GM12878 (cell line): ENCODE results near the gene CDC42EP1. TPM values are rescaled to one million over a fixed set of nuclear protein-coding genes. Genes with fewer than 3 reads are reported as not detected.

Experiments
- ATF7 ChIP-seq: fragments of 450-650 bp; IDR thresholded peaks from 2 replicates; pipeline ENCODE4 v1.6.1; 2016; ENCODE audit warnings: low read depth, mild to moderate bottlenecking
- BHLHE40 ChIP-seq, 2 experiments: fragments of 450-650 bp in 1 of 2; IDR thresholded peaks; 2 replicates each; pipeline ENCODE4 v1.6.1; 2011 to 2017; ENCODE audit warnings: low read depth in 2 of 2, borderline replicate concordance in 1 of 2, improper control_type of control experiment in 1 of 2, low read length in 1 of 2, mild to moderate bottlenecking in 1 of 2
- CBFB ChIP-seq: IDR thresholded peaks from 2 replicates; pipeline ENCODE4 v1.6.1; 2016; ENCODE audit warnings: antibody characterized with exemption, low read depth
- EED ChIP-seq: sonication (generic); IDR thresholded peaks from 2 replicates; pipeline ENCODE4 v1.6.1; 2016; ENCODE audit warnings: antibody characterized with exemption, low read depth
- IKZF1 ChIP-seq: fragments of 450-650 bp; conservative IDR thresholded peaks from 2 replicates; pipeline ENCODE4 v1.6.1; 2017; ENCODE audit warnings: antibody characterized with exemption, mild to moderate bottlenecking
- IKZF2 ChIP-seq, 2 experiments: fragments of 450-650 bp; IDR thresholded peaks; 2 replicates each; pipeline ENCODE4 v1.6.1; 2017; ENCODE audit warnings: mild to moderate bottlenecking in 2 of 2, moderate library complexity in 2 of 2
- JUNB ChIP-seq: IDR thresholded peaks from 2 replicates; pipeline ENCODE4 v1.6.1; 2016; ENCODE audit warnings: antibody characterized with exemption, mild to moderate bottlenecking
- MTA2 ChIP-seq: fragments of 450-650 bp; IDR thresholded peaks from 2 replicates; pipeline ENCODE4 v1.6.1; 2016; ENCODE audit warnings: low read depth, mild to moderate bottlenecking, moderate library complexity
- NFXL1 ChIP-seq: fragments of 450-650 bp; IDR thresholded peaks from 2 replicates; pipeline ENCODE4 v1.6.1; 2017; ENCODE audit warnings: antibody characterized with exemption, mild to moderate bottlenecking, borderline replicate concordance
- NR2F1 ChIP-seq: fragments of 450-650 bp; conservative IDR thresholded peaks from 2 replicates; pipeline ENCODE4 v1.6.1; 2017; ENCODE audit warnings: mild to moderate bottlenecking
- PAX5 ChIP-seq: IDR thresholded peaks from 2 replicates; pipeline ENCODE4 v1.6.1; 2011; ENCODE audit warnings: low read depth, low read length, borderline replicate concordance
- RAD21 ChIP-seq: IDR thresholded peaks from 2 replicates; pipeline ENCODE4 v1.6.1; 2011; ENCODE audit warnings: mild to moderate bottlenecking, low read depth, low read length, moderate library complexity; ENCODE audit not compliant: insufficient read depth
- RAD51 ChIP-seq: fragments of 450-650 bp; IDR thresholded peaks from 2 replicates; pipeline ENCODE4 v1.6.1; 2016; ENCODE audit warnings: moderate library complexity, mild to moderate bottlenecking, inconsistent platforms
- RB1 ChIP-seq: fragments of 450-650 bp; formaldehyde crosslinking; IDR thresholded peaks from 2 replicates; pipeline ENCODE4 v1.6.1; 2017; ENCODE audit warnings: mild to moderate bottlenecking, borderline replicate concordance
- RUNX3 ChIP-seq: IDR thresholded peaks from 2 replicates; pipeline ENCODE4 v1.6.1; 2012; ENCODE audit warnings: low read length, inconsistent platforms
- ZNF217 ChIP-seq: fragments of 450-650 bp; IDR thresholded peaks from 2 replicates; pipeline ENCODE4 v1.6.1; 2017; ENCODE audit warnings: antibody characterized with exemption, mild to moderate bottlenecking
- polyA plus RNA-seq, 11 experiments: library from polyadenylated mRNA; depleted of rRNA in 4 of 11; unstranded in 6 of 11; stranded (reverse) in 5 of 11; fragments of >200 nt; fragmentation: Nextera tagmentation in 4 of 11; fragmentation: Illumina TruSeq in 1 of 11; extraction: Ambion mirVana in 4 of 11; extraction: Trizol in 1 of 11; gene quantifications; 1 replicate in 1 of 11; 2 replicates in 10 of 11; pipeline versions ENCODE4 v1.2.1 to v1.2.3, GENCODE V29; 2011 to 2016; ENCODE audit warnings: inconsistent platforms in 2 of 11, missing spikeins in 2 of 11, low read depth in 1 of 11
- total RNA-seq, 4 experiments: library from RNA; depleted of rRNA in 3 of 4; stranded (reverse); fragments of >200 nt in 3 of 4; fragmentation: Illumina TruSeq in 1 of 4; extraction: Trizol in 1 of 4; gene quantifications; 2 replicates each; pipeline versions ENCODE4 v1.2.1 to v1.2.3, GENCODE V29; 2013 to 2021
- TF ChIP-seq, protein P1 (sequence below): fragments of 450-650 bp; IDR thresholded peaks from 2 replicates; pipeline ENCODE4 v1.6.1; 2016; ENCODE audit warnings: mild to moderate bottlenecking
- TF ChIP-seq, protein P2 (sequence below): fragments of 450-650 bp; IDR thresholded peaks from 2 replicates; pipeline ENCODE4 v1.6.1; 2017; ENCODE audit warnings: low read depth, mild to moderate bottlenecking, moderate library complexity
- TF ChIP-seq, protein P3 (sequence below): fragments of 450-650 bp; conservative IDR thresholded peaks from 2 replicates; pipeline ENCODE4 v1.6.1; 2017; ENCODE audit warnings: mild to moderate bottlenecking, moderate library complexity
- TF ChIP-seq, protein P4 (sequence below): fragments of 450-650 bp; IDR thresholded peaks from 2 replicates; pipeline ENCODE4 v1.6.1; 2017; ENCODE audit warnings: mild to moderate bottlenecking, low read depth, inconsistent platforms; ENCODE audit not compliant: poor library complexity, severe bottlenecking

CDC42EP1 gene
- total and polyA plus RNA-seq, 10 of the 15 experiments (the other 5 are each of a cell fraction or from before 2014, with no cell fraction given): 0.04 to 0.33 (median 0.09) TPM; not detected in 7

DNA sequence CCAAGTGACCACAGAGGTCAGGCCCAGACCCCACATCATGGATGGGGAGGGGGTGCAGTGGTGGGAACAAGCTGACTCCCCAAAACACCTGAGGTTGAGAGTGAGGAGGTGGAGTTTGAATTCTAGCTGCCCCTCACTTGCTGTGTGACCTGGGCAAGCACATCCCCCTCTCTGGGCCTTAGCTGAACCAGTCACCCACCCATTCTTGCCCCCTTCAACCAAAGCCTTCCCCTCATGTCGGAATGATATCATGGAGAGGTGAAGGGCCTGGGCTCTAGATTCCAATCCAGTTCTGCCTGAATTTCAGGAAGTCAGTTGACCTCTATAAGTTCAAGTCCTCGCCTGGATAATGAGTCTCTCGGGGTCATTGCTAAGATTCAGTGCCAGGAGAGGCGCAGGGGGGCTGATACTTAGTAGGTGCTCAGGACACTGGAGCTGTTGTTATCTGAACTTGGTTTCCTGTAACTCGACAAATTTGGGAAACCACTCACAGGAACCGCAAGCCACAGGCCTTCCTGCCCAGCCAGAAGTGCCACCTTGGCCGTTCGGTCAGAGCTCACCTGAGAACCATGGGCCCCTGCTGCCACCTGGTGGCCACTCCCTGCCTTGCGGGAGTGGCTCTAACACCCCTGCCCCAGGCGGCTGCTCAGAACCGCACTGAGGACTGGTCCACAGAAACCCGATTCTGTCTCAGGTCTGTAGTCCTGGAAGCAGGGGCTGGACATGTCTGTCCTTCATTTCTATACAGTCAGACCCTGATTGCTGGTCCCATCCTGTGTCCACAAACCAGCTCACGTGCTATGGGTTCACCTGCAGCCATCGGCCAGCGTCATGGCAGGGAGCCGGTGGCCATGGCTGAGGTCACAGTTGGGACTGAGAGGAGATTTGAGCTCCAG, 6.9 kb downstream of the CDC42EP1 start (continued):
- TF ChIP-seq, protein P1, sequence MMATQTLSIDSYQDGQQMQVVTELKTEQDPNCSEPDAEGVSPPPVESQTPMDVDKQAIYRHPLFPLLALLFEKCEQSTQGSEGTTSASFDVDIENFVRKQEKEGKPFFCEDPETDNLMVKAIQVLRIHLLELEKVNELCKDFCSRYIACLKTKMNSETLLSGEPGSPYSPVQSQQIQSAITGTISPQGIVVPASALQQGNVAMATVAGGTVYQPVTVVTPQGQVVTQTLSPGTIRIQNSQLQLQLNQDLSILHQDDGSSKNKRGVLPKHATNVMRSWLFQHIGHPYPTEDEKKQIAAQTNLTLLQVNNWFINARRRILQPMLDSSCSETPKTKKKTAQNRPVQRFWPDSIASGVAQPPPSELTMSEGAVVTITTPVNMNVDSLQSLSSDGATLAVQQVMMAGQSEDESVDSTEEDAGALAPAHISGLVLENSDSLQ: 0 out of 2 replicates have a peak, but pooled peaks have one; percentile 12
- peak; percentile 35 to 74; a peak in 3 of 4 replicates for TF ChIP-seq BHLHE40 (IDR thresholded peaks at IDR 0.05; ENCODE audit: borderline replicate concordance in 1 of 2, low read depth in 2 of 2, low read length in 1 of 2)
- TF ChIP-seq IKZF1: peak; percentile 87
- TF ChIP-seq, protein P2, sequence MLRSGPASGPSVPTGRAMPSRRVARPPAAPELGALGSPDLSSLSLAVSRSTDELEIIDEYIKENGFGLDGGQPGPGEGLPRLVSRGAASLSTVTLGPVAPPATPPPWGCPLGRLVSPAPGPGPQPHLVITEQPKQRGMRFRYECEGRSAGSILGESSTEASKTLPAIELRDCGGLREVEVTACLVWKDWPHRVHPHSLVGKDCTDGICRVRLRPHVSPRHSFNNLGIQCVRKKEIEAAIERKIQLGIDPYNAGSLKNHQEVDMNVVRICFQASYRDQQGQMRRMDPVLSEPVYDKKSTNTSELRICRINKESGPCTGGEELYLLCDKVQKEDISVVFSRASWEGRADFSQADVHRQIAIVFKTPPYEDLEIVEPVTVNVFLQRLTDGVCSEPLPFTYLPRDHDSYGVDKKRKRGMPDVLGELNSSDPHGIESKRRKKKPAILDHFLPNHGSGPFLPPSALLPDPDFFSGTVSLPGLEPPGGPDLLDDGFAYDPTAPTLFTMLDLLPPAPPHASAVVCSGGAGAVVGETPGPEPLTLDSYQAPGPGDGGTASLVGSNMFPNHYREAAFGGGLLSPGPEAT: peak; percentile 61; the same call in 1 of the 2 replicates
- TF ChIP-seq, protein P3, sequence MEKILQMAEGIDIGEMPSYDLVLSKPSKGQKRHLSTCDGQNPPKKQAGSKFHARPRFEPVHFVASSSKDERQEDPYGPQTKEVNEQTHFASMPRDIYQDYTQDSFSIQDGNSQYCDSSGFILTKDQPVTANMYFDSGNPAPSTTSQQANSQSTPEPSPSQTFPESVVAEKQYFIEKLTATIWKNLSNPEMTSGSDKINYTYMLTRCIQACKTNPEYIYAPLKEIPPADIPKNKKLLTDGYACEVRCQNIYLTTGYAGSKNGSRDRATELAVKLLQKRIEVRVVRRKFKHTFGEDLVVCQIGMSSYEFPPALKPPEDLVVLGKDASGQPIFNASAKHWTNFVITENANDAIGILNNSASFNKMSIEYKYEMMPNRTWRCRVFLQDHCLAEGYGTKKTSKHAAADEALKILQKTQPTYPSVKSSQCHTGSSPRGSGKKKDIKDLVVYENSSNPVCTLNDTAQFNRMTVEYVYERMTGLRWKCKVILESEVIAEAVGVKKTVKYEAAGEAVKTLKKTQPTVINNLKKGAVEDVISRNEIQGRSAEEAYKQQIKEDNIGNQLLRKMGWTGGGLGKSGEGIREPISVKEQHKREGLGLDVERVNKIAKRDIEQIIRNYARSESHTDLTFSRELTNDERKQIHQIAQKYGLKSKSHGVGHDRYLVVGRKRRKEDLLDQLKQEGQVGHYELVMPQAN: peak; percentile 26; the same call in 1 of the 2 replicates
- TF ChIP-seq, protein P4, sequence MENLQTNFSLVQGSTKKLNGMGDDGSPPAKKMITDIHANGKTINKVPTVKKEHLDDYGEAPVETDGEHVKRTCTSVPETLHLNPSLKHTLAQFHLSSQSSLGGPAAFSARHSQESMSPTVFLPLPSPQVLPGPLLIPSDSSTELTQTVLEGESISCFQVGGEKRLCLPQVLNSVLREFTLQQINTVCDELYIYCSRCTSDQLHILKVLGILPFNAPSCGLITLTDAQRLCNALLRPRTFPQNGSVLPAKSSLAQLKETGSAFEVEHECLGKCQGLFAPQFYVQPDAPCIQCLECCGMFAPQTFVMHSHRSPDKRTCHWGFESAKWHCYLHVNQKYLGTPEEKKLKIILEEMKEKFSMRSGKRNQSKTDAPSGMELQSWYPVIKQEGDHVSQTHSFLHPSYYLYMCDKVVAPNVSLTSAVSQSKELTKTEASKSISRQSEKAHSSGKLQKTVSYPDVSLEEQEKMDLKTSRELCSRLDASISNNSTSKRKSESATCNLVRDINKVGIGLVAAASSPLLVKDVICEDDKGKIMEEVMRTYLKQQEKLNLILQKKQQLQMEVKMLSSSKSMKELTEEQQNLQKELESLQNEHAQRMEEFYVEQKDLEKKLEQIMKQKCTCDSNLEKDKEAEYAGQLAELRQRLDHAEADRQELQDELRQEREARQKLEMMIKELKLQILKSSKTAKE: peak; percentile 24
- TF ChIP-seq EED: 0 out of 2 replicates have a peak, but pooled peaks have one; percentile 26
- peak; percentile 55; the same call in 1 of the 2 replicates for TF ChIP-seq PAX5
- TF ChIP-seq MTA2: peak; percentile 58
- peak; percentile 33; the same call in 1 of the 2 replicates for TF ChIP-seq ATF7
- TF ChIP-seq IKZF2 (IDR thresholded peaks at IDR 0.05): peak; percentile 57 to 64
- TF ChIP-seq CBFB: peak; percentile 67; the same call in 1 of the 2 replicates
- TF ChIP-seq NR2F1: 0 out of 2 replicates have a peak, but pooled peaks have one; percentile 69
- TF ChIP-seq RUNX3: peak; percentile 95
- TF ChIP-seq RB1: peak; percentile 68; the same call in 1 of the 2 replicates
- TF ChIP-seq ZNF217: peak; percentile 77; the same call in 1 of the 2 replicates
- no peak for TF ChIP-seq JUNB
- TF ChIP-seq RAD51: no peak
- TF ChIP-seq RAD21: peak; percentile 88
- 0 out of 2 replicates have a peak, but pooled peaks have one; percentile 50 for TF ChIP-seq NFXL1
